Natural killer cell treated with Interleukin-12 subunit alpha and Interleukin-12 subunit beta and Interleukin-15 and Interleukin-18, amount 100 ng/mL, for 72 hours (primary cell): ENCODE measurements around the gene EPB41L4A. TPM values are rescaled to one million over a fixed set of nuclear protein-coding genes. Genes with fewer than 3 reads are reported as not detected.
"Not testable (repeated sequence)": the region's sequence is repeated elsewhere in the genome, so short reads cannot be mapped to it uniquely, and the experiment has no call there.

Experiments
- ATAC-seq, 2 donors: fragments of 150-1000 bp; cut with Tn5 transposase in 1 of 2; sonication (Bioruptor Pico), chemical (Tn5 transposase) in 1 of 2; 2 replicates each; pipeline ENCODE4 v1.10.0; 2021
- DNase-seq: peaks from one replicate; pipeline ENCODE4 v3.0.0; 2022; ENCODE audit warnings: low spot score
- H3K27ac Mint-ChIP-seq, 2 donors: 1 replicate in 1 of 2; 2 replicates in 1 of 2; pipeline ENCODE4 v1.8.0; 2022; ENCODE audit warnings: mixed read lengths in 2 of 2, mild to moderate bottlenecking in 1 of 2, moderate library complexity in 1 of 2
- H3K27me3 Mint-ChIP-seq, 2 donors: 1 replicate in 1 of 2; 2 replicates in 1 of 2; pipeline ENCODE4 v1.8.0; 2022; ENCODE audit warnings: mixed read lengths in 2 of 2
- H3K36me3 Mint-ChIP-seq: one replicate; pipeline ENCODE4 v1.8.0; 2022; ENCODE audit warnings: mixed read lengths
- H3K4me1 Mint-ChIP-seq, 2 donors: 1 replicate in 1 of 2; 2 replicates in 1 of 2; pipeline ENCODE4 v1.8.0; 2022; ENCODE audit warnings: low read depth in 2 of 2, mixed read lengths in 2 of 2, mild to moderate bottlenecking in 1 of 2
- H3K4me3 Mint-ChIP-seq: one replicate; pipeline ENCODE4 v1.8.0; 2022; ENCODE audit warnings: mixed read lengths
- H3K9me3 Mint-ChIP-seq: 2 replicates; pipeline ENCODE4 v1.8.0; 2022; ENCODE audit warnings: mixed read lengths
- total RNA-seq, 2 donors: library from RNA; stranded (reverse); gene quantifications; one replicate each; pipeline ENCODE4 v1.2.3, GENCODE V29; 2022

The EPB41L4A gene
- total RNA-seq, 2 donors from 2014 or later, result 11.7 to 12.7 TPM

DNA sequence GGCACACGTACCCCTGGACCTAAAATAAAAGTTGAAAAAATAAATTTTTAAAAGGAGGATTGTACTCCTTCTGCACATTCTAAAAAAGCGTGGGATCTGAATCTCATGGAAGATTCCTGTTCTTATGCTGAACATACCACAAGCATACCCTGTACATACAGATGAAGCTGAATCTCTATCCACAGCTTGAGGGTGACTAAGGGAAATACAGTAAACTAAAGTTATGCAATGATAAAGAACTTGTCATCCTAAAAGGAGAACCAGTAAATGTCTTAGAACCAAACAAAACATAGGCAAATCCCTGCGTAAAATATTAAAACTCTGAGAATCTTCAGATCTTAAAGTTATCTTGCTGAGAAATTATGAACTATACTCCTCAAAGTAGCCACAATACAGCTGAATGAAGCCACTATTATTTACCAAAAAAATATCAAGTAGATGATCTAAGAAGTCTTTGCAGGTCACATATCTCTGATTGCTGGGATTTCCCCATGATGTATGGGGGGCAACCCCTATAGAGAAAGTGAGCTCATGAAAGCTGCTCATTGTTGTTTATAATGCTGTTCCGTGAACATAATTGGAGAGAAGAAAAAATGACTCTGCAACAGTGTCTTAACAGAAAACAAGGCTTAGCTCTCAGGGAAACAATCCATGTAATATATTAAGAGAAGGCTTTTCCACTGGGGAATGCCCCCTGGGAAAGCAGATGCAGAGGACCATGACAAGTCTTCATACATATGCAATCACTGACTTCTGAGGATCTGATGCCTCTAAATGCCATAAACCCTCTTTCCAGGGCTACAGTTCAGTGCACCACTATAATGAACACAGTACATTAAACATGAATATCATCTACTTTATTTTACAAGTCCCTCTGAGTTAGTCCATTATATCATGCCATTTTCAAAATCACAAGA is 210.1 kb downstream of the EPB41L4A start:
- Mint-ChIP-seq H3K27me3 (peaks cover 9 to 17% of the 10 kb centered on the region in 2 donors), H3K36me3 (peaks cover 6% of the 10 kb centered on the region), H3K27ac (no peak overlapping the region), H3K9me3 (no peaks in the 10 kb centered on the region), H3K4me1 (no peaks in the 10 kb centered on the region), H3K4me3 (no peak overlapping the region)
- ATAC-seq (no peak), DNase-seq (no peak)

DNA sequence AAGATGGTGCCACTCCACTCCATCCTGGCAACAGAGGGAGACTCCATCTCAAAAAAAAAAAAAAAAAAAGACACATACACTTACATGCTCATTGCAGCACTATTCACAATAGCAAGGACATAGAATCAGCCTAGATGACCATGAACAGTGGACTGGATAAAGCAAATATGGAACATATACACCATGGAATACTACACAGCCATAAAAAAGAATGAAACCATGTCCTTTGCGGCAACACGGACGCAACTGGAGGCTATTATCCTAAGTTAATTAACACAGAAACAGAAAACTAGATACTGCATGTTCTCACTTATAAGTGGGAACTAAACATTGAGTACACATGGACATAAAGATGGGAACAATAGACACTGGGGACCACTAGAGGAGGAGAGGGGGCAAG is 210.9 kb downstream of the EPB41L4A start:
- H3K9me3 Mint-ChIP-seq, DNase-seq, H3K4me1 Mint-ChIP-seq, H3K36me3 Mint-ChIP-seq, ATAC-seq, H3K4me3 Mint-ChIP-seq, H3K27ac Mint-ChIP-seq: not testable (repeated sequence)
- peaks cover 9 to 17% of the 10 kb centered on the region in 2 donors for H3K27me3 Mint-ChIP-seq

DNA sequence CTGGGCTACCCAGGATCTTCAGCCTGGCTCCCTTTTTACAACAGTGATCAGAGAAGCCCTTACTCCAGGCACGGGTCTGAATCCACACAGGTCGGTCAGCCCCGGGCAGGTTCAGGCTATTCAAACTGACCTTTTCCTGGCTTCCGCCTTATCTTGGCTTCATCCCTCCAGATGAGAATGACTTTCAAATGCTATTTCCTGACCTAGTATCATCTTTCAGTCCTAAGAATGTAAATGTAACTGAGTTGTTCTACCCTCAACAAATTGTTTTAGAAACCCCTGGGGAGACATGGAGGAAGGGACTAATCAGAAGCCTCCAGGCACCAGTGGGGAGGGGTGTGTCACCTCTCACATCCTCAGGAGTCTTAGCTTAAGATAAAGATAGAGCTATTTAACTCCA is 213.2 kb downstream of the EPB41L4A start:
- Mint-ChIP-seq H3K9me3 (no peaks in the 10 kb centered on the region), H3K4me3 (no peak overlapping the region), H3K4me1 (no peaks in the 10 kb centered on the region), H3K27me3 (peaks cover 9 to 17% of the 10 kb centered on the region in 2 donors), H3K27ac (no peak overlapping the region), H3K36me3 (peaks cover 10% of the 10 kb centered on the region)
- ATAC-seq (no peak), DNase-seq (no peak)

DNA sequence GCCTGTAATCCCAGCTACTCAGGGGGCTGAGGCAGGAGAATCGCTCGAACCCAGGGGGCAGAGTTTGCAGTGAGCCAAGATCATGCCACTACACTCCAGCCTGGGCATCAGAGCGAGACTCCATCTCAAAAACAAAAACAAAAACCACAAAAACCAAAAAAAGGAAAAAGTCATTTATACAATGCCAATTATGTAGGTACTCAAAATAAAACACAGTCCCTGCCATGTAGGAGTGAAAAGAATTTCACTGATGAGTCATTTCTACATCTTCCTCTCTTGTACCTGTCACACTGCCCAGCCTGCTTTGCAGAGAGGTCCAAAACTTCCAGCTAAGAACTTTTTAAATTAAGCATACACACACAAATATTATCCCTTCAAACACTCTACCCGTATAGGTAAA is 215.8 kb downstream of the EPB41L4A start:
- Mint-ChIP-seq H3K27ac (no peak overlapping the region), H3K4me1 (no peaks in the 10 kb centered on the region), H3K27me3 (peaks cover 15 to 17% of the 10 kb centered on the region in 2 donors), H3K9me3 (no peaks in the 10 kb centered on the region), H3K36me3 (peaks cover 10% of the 10 kb centered on the region), H3K4me3 (no peak overlapping the region)
- no peak for DNase-seq
- ATAC-seq, result no peak

DNA sequence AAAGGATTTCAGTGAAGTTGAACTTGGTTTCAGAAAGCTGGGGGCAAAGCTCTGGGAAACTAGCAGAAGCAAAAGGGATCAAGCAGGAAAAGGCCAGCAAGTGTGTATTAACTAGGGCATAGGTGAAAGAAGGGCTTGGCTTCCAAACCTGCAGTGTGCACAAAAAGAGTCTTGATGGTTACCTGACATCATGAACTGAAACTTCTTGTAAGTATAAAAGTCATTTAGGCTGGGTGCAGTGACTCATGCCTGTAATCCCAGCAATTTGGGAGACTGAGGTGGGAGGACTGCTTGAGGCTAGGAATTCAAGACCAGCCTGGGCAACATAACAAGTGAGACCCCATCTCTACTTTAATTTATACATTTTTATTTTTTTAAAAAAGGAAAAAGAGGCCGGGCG is 216.4 kb downstream of the EPB41L4A start:
- Mint-ChIP-seq H3K4me3 (no peak overlapping the region), H3K27me3 (peaks cover 16 to 17% of the 10 kb centered on the region in 2 donors), H3K9me3 (no peaks in the 10 kb centered on the region), H3K36me3 (peaks cover 10% of the 10 kb centered on the region), H3K4me1 (no peaks in the 10 kb centered on the region), H3K27ac (no peak overlapping the region)
- ATAC-seq (no peak), DNase-seq (no peak)

DNA sequence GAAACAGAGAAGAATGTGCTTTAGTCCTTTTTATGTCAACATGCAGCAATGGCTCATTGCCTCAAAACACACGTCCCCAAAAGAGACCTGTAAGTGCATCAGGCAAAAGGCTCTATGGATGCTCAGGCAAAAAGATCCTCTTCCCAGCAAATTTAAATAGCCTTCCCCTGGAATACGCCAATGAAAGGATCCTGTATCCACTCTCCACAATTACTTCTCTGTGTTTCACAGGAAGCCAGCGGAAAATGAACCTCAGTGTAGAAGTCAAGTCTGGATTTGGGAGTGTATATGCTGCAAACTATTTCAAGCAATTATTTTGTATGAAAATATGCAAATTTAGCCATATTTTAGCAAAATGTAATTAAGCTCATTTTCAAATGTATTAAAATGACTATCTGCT is 217.9 kb downstream of the EPB41L4A start:
- ATAC-seq (no peak), DNase-seq (no peak)
- no peaks in the 10 kb centered on the region for H3K9me3 Mint-ChIP-seq
- H3K27ac Mint-ChIP-seq, result no peak overlapping the region
- peaks cover 1 to 8% of the 10 kb centered on the region in 2 donors for H3K27me3 Mint-ChIP-seq
- H3K36me3 Mint-ChIP-seq, result peaks cover 4% of the 10 kb centered on the region
- no peak overlapping the region for H3K4me3 Mint-ChIP-seq
- H3K4me1 Mint-ChIP-seq, result no peaks in the 10 kb centered on the region

DNA sequence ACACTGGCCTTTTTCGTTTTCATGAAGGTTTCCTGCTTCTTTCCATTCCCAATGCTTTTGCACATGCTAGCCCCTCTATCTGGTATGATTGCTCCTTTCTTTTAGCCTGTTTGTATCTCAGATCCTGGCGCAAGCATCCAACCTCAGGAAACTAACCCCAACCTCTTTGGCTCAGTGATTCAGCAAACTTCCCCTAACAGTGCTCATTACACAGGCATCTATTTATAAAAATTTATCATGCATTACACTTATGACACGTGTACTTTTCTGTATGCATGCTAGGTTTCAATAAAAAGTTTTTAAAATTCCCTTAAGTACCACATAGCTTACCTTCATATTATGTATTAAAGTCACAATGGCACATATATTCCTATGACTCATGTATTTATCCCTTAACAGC is 218.9 kb downstream of the EPB41L4A start:
- no peak for DNase-seq
- no peak overlapping the region for H3K4me3 Mint-ChIP-seq

DNA sequence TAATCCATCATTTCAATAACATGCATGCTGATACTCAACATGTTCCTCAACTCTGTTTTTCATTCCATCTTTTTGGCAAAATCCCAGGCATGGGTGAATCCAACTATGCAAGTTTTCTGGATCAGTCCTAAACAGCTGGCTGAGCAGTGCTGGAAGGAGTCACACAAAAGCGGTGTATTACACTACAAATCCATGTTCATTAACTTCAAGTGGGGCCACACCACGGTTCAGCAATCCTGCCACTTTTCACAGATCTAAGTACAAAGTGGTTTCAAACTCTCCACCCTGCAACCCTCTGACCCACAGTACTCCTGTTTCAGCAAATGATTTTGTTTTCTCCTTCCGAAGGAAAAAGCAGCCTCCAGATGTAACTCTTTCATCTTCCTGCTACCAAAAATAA is 222.5 kb downstream of the EPB41L4A start:
- Mint-ChIP-seq H3K27ac (no peak overlapping the region), H3K27me3 (peaks cover 0 to 11% of the 10 kb centered on the region in 2 donors), H3K4me1 (no peaks in the 10 kb centered on the region), H3K4me3 (no peak overlapping the region), H3K36me3 (no peaks in the 10 kb centered on the region), H3K9me3 (no peaks in the 10 kb centered on the region)
- no peak for DNase-seq
- no peak for ATAC-seq

More for the DNA sequence above, 218.9 kb downstream of the EPB41L4A start:
- H3K4me1 Mint-ChIP-seq, result no peaks in the 10 kb centered on the region
- H3K9me3 Mint-ChIP-seq, result no peaks in the 10 kb centered on the region
- no peak overlapping the region for H3K27ac Mint-ChIP-seq
- peaks cover 0 to 8% of the 10 kb centered on the region in 2 donors for H3K27me3 Mint-ChIP-seq
- no peak for ATAC-seq
- H3K36me3 Mint-ChIP-seq, result peaks cover 4% of the 10 kb centered on the region

DNA sequence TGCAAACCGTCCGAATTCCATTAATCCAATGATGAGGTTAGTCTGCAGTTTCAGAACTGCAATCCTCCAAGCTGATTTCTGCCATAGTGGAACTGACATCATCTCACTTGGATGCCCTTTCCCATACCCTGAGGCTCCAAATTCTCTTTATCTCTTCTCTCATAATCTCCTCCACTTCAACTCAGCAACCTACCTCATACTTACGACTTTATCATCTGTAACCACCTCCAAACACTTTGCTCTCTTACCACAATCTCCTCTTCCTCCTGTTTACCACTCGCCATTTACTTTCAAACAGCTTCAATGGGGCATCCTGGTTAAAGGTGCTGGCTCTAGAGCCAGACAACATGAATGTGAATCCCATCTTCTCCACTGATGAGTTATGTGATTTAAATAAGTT is 223.2 kb downstream of the EPB41L4A start:
- Mint-ChIP-seq H3K36me3 (no peaks in the 10 kb centered on the region), H3K27ac (no peak overlapping the region), H3K4me3 (no peak overlapping the region), H3K9me3 (no peaks in the 10 kb centered on the region), H3K4me1 (no peaks in the 10 kb centered on the region), H3K27me3 (peaks cover 0 to 11% of the 10 kb centered on the region in 2 donors)
- no peak for ATAC-seq
- no peak for DNase-seq

DNA sequence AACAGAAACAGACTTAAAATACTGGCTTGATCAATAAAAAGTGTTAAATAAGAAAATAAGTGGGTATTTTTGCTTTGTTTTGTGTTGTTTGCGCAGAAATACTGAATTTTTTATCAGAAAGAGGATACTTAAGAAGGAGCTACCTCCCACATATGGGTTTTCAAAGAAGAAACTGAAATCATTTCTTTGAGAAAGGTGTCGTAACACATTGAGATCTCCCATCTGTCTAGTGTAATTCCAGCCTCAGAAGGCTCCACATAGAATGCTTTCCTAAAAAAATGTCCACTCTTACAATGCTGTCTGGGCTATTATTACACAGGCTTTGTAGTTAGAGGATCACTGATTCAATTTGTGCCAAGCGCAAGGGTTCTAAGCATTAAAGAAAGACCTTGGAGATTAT is 226.2 kb downstream of the EPB41L4A start:
- no peaks in the 10 kb centered on the region for H3K4me1 Mint-ChIP-seq
- no peak for ATAC-seq

DNA sequence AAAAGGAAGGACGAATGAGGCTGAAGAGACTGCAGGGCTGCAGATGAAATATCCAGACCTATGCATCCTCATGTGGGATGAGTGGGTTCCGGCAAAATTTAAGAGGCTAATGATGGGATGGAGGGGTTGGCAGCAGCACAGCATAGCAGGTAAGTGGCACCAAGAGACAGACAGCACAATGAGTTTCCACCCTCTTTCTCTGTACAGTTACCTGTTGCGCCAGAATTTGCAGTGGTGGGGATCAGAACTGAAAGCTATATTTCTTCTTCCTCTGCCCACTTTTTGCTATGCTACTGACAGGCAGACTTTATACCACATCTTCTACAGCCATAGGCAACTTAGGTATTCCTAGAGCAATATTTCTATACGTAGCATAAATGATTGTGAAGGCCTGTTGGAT is 227.0 kb downstream of the EPB41L4A start:
- Mint-ChIP-seq H3K27ac (no peak overlapping the region), H3K4me3 (no peak overlapping the region), H3K27me3 (peaks cover 0 to 14% of the 10 kb centered on the region in 2 donors), H3K9me3 (no peaks in the 10 kb centered on the region), H3K36me3 (no peaks in the 10 kb centered on the region), H3K4me1 (no peaks in the 10 kb centered on the region)
- ATAC-seq (no peak), DNase-seq (no peak)

More for the DNA sequence above, 226.2 kb downstream of the EPB41L4A start:
- no peaks in the 10 kb centered on the region for H3K9me3 Mint-ChIP-seq
- no peak for DNase-seq
- H3K27ac Mint-ChIP-seq, result no peak overlapping the region
- peaks cover 0 to 16% of the 10 kb centered on the region in 2 donors for H3K27me3 Mint-ChIP-seq
- no peaks in the 10 kb centered on the region for H3K36me3 Mint-ChIP-seq
- H3K4me3 Mint-ChIP-seq, result no peak overlapping the region

DNA sequence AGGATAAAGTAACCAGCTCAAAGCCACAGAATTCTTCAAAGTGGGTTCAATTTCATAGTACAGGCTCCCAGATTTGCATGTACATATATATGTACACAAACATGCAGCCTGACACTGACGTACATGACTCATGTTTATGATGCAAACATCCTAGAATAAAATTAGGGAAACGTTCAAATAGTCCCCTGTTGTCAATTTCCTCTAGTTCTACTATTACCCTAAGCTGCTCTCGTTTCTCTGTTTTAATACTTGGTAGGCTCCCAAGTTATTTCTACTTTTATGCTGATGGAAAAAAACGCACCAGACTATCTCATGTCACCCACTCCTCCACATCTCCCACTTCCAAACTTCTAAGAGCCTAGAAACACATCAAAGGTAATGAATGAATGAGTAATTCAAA is 229.7 kb downstream of the EPB41L4A start:
- DNase-seq (no peak), ATAC-seq (no peak)
- Mint-ChIP-seq H3K9me3 (no peaks in the 10 kb centered on the region), H3K27me3 (peaks cover 0 to 14% of the 10 kb centered on the region in 2 donors), H3K4me1 (no peaks in the 10 kb centered on the region), H3K4me3 (no peak overlapping the region), H3K36me3 (no peaks in the 10 kb centered on the region), H3K27ac (no peak overlapping the region)

DNA sequence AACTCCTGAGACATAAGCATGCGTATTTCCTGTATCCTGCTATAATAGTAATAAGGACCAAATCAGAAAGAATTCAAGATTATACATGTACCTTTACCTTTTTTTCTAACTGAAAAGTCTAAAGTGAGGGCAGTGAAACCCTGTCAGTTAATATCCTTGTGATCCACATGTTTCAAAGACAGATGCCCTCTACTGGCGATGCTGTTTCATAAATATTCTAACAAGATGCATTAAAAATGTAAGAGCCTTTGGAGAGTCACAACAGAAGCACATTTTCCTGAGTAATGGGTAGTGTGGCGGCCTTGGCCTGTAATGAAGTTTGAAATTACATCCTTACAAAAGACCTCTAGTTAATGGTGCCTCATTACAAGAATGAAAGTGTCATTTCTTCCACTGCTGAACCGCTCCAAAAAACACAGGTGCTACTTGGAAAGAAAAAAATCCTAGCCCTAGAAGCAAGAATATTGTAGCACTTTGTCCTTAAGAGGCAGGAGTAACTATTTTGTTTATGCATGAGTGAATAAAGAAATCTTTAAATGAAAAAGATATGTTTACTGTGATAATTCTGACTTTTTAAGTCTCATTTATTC is 232.6 kb downstream of the EPB41L4A start:
- Mint-ChIP-seq H3K4me1 (no peaks in the 10 kb centered on the region), H3K27ac (no peak overlapping the region), H3K4me3 (no peak overlapping the region), H3K27me3 (peaks cover 0 to 15% of the 10 kb centered on the region in 2 donors), H3K9me3 (no peaks in the 10 kb centered on the region), H3K36me3 (no peaks in the 10 kb centered on the region)
- DNase-seq (no peak), ATAC-seq (no peak)

DNA sequence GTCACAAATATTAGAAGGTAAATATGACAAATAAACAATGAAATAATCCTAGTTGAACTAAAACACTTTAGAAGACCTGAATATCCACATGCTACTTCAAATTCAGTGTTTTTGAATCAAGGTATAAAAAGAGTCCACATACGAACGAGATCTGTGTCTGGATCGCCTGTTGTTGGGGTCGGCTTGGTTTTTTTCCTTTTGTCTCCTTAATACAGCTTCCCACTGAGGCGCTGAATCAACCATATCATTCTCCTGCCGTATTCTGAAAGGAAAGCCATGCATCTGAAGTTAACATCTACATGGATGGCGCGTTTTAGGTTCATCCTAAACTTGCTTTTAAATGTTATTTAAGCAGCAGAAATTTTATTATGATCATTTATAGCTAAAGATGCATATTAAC is 235.2 kb downstream of the EPB41L4A start:
- Mint-ChIP-seq H3K27me3 (peaks cover 0 to 12% of the 10 kb centered on the region in 2 donors), H3K9me3 (no peaks in the 10 kb centered on the region)
- no peak for ATAC-seq

More for the DNA sequence above, 235.2 kb downstream of the EPB41L4A start:
- Mint-ChIP-seq H3K4me3 (no peak overlapping the region), H3K27ac (no peak overlapping the region), H3K36me3 (no peaks in the 10 kb centered on the region), H3K4me1 (no peaks in the 10 kb centered on the region)
- no peak for DNase-seq
